AG08396 (cell line): ENCODE results near the gene TUBGCP2.

Source experiments
- DNase-seq: peaks from one replicate; pipeline ENCODE4 v3.0.0; 2012; ENCODE audit warnings: low spot score, mixed read lengths

Gene TUBGCP2

DNA sequence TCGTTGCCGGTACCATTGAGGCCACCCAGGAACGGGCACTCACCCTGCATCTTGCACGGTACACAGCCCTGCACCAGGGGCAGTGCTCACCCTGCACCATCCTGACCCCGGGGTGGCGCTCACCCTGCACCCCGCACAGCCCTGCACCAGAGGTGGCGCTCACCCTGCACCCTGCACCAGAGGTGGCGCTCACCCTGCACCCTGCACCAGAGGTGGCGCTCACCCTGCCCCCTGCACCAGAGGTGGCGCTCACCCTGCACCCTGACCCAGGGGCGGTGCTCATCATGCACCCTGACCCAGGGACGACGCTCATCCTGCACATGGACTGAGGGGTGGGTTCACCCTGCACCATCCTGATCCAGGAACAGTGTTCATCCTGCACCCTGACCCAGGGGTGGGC lies 6.4 kb downstream of the TUBGCP2 start:
- no peak for DNase-seq

GRCh38 chr10:133299738-133300137 lies 8.9 kb downstream of the TUBGCP2 start:
- DNase-seq, result no peak

- DNase-seq, result no peak
These were observed 9.4 kb downstream of the TUBGCP2 start for GRCh38 chr10:133299224-133299623.

DNA sequence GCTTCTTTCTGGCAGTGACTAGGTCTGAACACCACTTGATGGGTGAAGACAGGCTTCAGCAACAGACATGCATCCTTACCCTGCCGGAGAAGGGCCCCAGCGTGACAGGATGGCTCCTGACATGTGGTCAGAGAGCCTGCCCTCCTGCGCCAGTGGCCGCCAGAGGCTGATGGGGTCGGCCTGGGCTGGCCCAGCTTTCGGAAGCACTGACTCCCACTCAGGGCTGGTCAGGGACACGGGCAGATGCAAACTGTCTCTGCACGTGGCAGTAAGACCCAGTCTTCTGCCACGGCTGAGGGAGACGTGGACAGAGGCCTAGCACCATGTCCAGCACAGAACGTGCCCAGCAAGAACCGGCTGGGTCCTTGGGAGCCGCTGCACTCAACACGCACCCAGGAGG lies 10.2 kb downstream of the TUBGCP2 start:
- no peak for DNase-seq

GRCh38 chr10:133297504-133297903 lies 11.2 kb downstream of the TUBGCP2 start:
- DNase-seq, result no peak

GRCh38 chr10:133295426-133296320 lies 13.0 kb downstream of the TUBGCP2 start:
- no peak for DNase-seq

- no peak for DNase-seq
These were observed 14.5 kb downstream of the TUBGCP2 start for GRCh38 chr10:133294189-133294588.

DNA sequence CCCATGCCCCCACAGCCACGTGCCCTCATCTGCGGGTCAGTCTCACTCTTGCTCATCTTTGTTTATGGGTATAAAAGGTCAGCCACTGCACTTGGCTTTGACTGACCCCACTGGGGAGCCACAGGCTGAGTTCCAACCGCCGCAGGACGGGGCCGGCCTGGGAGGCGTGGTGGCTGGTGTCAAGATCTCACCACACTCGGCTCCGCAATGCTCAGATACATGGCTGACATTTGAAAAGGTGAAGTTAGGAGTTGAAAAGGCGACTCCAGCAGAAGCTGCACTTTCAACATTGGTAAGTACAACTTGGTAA lies 14.9 kb downstream of the TUBGCP2 start:
- DNase-seq, result no peak

DNA sequence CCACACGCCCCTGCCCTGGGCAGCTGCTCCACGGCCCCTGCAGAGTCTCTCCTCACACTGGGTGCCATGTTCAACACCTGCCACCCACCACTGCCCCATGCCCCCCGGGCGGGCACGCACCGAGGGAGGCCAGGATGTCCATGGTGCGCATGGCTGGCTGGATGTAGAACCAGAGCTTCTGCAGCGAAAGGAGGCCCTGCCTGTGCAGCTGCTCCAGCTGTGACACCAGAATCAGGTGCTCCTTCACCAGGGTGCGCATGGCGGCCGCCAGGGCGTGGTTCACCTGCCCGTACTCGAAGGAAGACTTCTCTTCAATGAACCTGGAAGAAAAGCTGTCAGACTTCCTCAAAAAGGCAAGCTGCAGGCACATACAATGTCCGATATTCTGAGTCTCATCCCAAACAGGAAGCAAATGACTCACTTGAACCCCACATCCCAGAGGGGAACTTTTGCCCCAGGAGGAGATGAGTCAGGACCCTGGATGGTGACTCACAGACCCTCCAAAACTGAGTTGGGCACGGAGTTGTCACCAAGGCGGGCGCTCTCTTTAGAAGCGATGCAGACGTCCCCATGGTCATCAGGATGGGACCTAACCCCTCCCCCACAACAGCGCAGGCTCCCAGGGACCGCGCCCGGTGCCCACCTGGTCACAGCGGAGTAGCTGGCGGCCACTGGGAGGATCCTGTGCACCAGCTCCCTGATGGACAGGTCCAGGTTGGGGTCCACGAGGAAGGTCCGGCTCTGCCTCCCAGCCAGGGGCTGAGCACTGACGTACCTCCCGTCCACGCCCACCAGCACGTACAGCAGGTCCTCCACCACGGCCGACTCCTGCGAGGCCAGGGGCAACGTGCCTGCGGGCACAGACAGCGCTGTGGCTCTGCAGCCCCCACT lies 15.5 kb downstream of the TUBGCP2 start:
- peak; percentile 94 for DNase-seq

DNA sequence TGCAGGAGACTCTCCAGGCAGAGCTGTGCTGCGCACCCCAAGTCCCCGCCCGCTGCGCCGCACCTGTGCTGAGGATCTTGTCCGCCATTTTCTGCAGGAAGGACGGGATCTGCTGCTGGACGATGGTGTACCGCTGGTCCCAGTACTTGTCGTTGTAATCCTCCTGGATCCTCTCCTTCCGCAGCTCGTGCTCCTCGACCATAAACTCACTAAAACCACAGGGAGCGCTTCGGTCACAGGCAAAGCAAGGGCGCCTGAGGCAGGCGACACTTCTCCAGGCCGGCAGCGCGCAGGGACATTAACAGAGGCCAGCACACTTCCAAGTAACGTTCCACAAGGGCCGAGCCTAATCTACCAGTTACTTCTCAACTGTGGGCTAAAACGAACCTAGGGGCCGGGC lies 18.9 kb downstream of the TUBGCP2 start:
- DNase-seq, result no peak

DNA sequence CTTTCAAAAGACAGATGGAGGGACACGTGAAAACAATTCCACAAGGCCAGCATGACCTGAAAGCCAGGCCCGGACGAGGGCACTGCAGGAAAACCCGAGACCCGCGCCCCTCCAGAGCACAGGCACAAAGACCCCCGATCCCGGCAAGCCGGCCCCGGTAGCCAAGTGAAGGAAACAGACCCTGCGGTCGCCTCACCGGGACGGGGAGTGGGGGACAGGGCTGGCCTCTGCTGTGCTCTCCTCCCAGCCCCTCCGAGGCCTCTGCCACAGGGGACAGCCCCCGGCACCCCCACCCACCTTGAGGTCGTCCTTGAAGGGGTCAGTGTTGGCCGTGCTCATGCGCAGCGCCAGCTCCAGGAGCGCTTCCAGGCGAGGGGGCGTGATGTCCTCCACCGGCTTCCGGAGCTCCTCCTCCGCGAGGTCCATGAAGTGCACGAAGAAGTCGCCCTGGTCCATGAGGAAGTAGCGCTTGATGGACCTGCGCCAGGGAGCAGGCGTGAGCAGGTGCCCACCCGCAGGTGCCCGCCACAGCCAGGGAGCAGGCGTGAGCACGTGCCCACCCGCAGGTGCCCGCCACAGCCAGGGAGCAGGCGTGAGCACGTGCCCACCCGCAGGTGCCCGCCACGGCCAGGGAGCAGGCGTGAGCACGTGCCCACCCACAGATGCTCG lies 20.7 kb downstream of the TUBGCP2 start:
- DNase-seq, result no peak

DNA sequence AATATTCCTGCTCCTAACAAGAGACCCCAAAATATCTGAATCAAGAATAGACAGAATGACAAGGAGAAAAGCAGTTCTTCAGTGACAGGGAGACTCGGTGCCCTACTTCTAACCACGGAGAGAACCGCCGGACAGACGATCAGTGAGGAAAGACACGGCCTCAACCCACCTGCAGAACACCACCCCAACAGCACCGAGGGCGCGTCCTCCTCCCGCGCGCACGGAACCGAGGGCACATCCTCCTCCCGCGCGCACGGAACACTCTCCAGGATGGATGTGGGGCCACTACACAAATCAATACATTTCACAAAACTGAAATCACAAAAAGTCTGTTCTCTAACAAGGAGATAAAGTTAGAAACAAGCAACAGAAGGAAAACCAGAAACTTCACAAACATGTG lies 22.3 kb downstream of the TUBGCP2 start:
- DNase-seq, result no peak

GRCh38 chr10:133285217-133285616 lies 23.5 kb downstream of the TUBGCP2 start:
- no peak for DNase-seq

DNA sequence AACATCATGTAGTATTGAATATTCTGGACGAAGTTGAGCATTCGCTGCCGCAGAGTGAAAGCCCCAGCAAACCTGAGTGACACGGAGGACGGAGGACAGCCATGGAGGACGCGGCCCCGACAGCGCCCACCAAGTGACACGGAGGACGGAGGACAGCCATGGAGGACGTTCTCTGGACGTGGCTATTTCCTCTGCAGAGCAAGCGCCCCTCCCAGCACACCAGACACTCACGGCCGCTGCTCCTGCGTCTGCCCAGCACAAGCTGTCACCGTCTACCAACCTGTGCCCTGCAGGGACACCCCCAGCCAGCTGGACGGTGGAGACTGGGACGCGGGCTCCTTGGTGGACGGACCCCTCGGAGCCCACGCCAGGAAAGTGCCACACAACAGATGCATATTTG lies 24.7 kb downstream of the TUBGCP2 start:
- no peak for DNase-seq

GRCh38 chr10:133282846-133283390 lies 25.8 kb downstream of the TUBGCP2 start:
- no peak for DNase-seq

GRCh38 chr10:133281628-133282372 lies 26.9 kb downstream of the TUBGCP2 start:
- DNase-seq, result no peak

- DNase-seq, result no peak
These were observed 27.6 kb downstream of the TUBGCP2 start for GRCh38 chr10:133281084-133281483.

GRCh38 chr10:133280391-133281059 lies 28.1 kb downstream of the TUBGCP2 start:
- no peak for DNase-seq

- DNase-seq, result no peak
These were observed 29.1 kb downstream of the TUBGCP2 start for GRCh38 chr10:133279326-133280226.
